Left cardiac atrium (tissue), 4 donors: ENCODE data around the gene PRPF39. TPM values are rescaled to one million over a fixed set of nuclear protein-coding genes. Genes with fewer than 3 reads are reported as not detected.
"Not testable (repeated sequence)": the region's sequence is repeated elsewhere in the genome, so short reads cannot be mapped to it uniquely, and the experiment has no call there.

Source experiments
- ATAC-seq, 2 donors: fragments of 200-7000 bp; cut with Tn5 transposase; one replicate each; pipeline ENCODE4 v1.9.1; 2020; ENCODE audit warnings: mild to moderate bottlenecking in 2 of 2, moderate library complexity in 2 of 2
- DNase-seq: peaks from one replicate; pipeline ENCODE4 v3.0.0-alpha.2; 2020
- intact Hi-C, 2 donors: fragments of 100-400 bp; cut with DNase I; formaldehyde crosslinking; loops; one replicate each; pipeline versions ENCODE4 v1.14.1 to v1.15.1; 2022 to 2023
- total RNA-seq, 2 donors: library from RNA; stranded (reverse); fragmentation: NEBNext Ultra II Directional; extraction: Animal tissue kit (Norgen Biotek cat#: 25700); gene quantifications; one replicate each; pipeline ENCODE4 v1.2.1, GENCODE V29; 2021
- donor health status: DM: no; HTN: yes; CAD: no.
- donor health status: DM: no; HTN: yes; CAD: no; lungs with severe emphysema.
- donor health status: DM: yes; HTN: yes; CAD: no.
- donor health status: Dilated cardiomyopathy.

Gene PRPF39
- total RNA-seq, 2 donors from 2014 or later: 12.8 to 19.5 TPM

- no peak for ATAC-seq
- no peak for DNase-seq
Observed at GRCh38 chr14:45128963-45129629, 45.2 kb downstream of the PRPF39 start.

DNA sequence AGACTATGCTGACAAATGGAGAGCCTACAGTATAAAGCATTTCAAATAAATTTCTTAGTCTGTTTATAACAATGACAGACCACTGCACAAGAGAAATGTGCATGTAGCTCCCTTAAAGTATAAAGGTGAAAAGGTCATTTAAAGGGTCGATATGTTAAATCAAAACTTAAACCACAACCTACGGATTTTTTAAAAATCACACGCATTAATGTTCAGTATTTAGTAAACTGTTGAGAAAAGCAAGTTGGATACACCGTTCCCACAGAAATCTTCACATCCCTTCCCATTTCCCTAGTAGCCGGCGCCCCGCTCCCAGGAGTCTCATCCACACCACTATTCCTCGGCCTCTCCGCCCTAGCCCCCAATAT is 49.8 kb downstream of the PRPF39 start:
- ATAC-seq: peak; percentile 18 to 20
- intact Hi-C loops: loop anchor here in 1 of 2 donors (2.0 kb wide), 1 partner anchor 49 kb away; the partner anchor contains the start of gene PRPF39

More at GRCh38 chr14:45128963-45129629, 45.2 kb downstream of the PRPF39 start:
- intact Hi-C loops: no loop called here

DNA sequence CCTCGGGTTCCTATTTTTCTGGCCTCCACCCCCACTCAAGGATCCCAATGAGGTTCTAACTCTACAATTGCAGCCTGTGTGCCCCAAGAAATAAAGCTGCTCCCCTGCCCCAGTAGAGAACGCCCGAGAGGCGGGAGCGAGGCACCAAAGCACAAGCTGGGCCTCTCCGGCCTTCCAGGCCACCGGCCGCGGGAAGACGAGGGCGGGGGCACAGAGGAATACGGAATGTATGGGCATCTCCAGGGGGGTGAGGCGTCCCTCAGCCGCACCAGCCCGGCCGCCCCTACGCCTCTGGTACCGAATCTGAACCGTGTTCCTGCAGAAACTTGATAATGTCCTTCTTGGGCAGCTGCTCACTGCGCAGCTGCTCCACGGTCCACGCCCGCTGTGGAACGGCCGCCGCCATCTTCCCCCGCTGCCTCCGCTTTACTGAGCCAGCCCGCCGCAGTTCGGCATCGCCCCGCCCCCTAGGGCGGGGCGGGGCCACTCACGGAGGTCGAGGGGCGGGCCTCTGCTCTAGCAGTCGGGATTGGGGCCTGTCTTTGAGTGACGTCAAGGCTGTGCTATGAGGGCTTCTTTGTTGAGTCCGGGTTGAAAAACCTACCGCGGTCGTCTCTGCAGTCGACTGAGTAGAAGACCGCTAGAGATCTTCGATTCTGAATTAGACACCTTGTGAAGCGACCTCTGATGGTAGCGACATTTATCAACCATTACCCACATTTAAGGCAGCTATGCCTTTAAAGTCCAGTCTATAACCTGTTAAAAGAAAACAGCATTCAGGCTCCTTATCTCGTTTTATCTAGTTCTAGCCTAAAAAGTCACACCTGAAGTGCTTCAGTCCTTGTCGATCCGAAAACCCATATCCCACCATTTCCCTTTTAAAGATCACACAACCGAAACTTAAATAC is 50.4 kb downstream of the PRPF39 start, which contains the start of gene FKBP3:
FKBP3 (minus strand) TSS at position 431 of the 908 bp plus-strand sequence; CDS start at position 406, 25 bp downstream.
- peak; percentile 99 for ATAC-seq
- intact Hi-C loops: loop anchor here in 1 of 2 donors (2.0 kb wide), 1 partner anchor 50 kb away; the partner anchor contains the start of gene PRPF39
- peak; percentile 97 for DNase-seq

More for the DNA sequence above, 49.8 kb downstream of the PRPF39 start:
- no peak for DNase-seq

GRCh38 chr14:45135156-45135555 is 51.2 kb downstream of the PRPF39 start:
- intact Hi-C loops: loop anchor here in 1 of 2 donors (2.0 to 5.0 kb wide), 3 partner anchors 50 to 238 kb away; partner anchors contain the start of genes KLHL28, PRPF39 and TOGARAM1
- DNase-seq (no peak), ATAC-seq (no peak)

DNA sequence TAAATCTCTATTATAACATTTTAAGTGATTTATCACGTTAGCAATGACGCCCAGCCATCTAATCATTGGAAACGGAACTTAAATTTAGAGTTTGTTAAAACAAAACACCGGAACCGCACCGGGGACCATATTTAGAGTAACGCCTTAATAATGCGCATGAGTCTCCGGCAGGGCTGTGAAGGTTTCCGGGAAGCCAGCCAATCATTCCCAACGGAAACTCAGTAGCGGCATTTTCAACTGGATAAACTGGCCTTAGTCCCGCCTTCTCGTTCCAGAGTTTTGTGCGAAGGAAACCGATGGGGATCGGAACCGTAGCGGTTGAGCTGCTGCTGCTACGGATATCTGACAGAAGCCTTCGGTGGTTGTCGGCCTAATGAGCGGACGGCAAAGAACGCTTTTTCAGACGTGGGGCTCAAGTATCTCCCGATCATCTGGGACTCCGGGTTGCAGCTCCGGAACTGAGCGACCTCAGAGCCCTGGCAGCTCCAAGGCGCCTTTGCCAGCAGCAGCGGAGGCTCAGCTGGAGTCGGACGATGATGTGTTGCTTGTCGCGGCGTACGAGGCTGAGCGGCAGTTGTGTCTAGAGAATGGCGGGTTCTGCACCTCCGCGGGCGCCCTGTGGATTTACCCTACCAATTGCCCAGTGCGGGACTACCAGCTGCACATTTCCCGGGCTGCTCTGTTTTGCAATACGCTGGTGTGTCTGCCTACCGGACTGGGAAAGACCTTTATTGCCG is 51.9 kb downstream of the PRPF39 start, which contains the start of gene FANCM:
FANCM (plus strand) TSS at position 272 of the 737 bp plus-strand sequence; CDS start at position 374, 102 bp downstream.
- intact Hi-C loops: loop anchor here in 1 of 2 donors (2.0 to 5.0 kb wide), 3 partner anchors 51 to 239 kb away; partner anchors contain the start of genes KLHL28, PRPF39 and TOGARAM1
- ATAC-seq (peak; percentile 68 to 81), DNase-seq (peak; percentile 94)

DNA sequence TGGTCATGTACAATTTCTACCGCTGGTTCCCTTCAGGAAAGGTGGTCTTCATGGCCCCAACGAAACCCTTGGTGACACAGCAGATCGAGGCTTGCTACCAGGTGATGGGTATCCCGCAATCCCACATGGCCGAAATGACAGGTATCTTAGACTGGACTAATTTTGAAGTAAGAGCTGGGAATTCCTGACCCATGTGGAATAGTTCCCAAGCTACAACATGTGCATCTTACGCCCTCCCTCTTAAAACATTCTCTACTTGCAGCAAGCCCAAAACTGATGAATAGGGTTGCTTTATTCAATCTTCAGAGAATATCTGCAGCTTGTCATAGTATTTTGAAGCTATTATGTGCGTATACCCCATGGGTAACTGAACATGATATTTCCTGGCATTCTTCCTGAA is 52.5 kb downstream of the PRPF39 start:
- DNase-seq (no peak), ATAC-seq (no peak)
- intact Hi-C loops: loop anchor here in 1 of 2 donors (5.0 kb wide), 2 partner anchors 174 to 239 kb away; partner anchors contain the start of genes KLHL28 and TOGARAM1

DNA sequence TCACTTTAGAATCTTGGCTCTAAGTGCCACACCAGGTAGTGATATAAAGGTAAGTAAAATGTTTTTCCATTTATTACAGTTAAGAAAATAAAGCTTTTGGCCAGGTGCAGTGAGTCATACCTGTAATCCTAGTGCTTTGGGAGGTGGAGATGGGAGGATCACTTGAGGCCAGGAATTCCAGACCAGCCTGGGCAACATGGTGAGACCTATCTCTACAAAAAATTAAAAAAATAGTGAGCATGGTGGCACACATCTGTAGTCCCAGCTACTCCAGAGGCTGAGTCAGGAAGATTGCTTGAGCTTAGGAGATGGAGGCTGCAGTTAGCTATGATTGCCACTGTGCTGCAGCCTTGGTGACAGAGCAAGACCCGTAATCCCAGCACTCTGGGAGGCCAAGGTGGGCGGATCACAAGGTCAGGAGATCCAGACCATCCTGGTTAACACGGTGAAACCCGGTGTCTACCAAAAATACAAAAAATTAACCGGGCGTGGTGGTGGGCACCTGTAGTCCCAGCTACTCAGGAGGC is 56.8 kb downstream of the PRPF39 start:
- DNase-seq: no peak
- no peak for ATAC-seq
- intact Hi-C loops: no loop called here

DNA sequence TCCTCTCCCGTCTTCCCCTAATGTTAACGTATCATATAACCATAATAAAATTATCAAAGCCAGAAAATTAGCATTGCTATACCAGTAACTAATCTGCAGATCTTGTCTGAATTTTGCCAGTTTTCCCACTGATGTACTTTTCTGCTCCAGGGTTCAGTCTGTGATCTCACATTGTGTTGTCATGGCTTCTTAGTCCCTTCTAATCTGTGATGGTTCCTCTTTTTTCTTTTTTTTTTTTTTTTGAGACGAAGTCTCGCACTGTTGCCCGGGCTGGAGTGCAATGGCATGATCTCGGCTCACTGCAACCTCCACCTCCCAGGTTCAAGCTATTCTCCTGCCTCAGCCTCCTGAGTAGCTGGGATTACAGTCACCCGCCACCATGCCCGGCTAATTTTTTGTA is 58.2 kb downstream of the PRPF39 start:
- intact Hi-C loops, DNase-seq, ATAC-seq: not testable (repeated sequence)

- intact Hi-C loops: no loop called here
- no peak for DNase-seq
- no peak for ATAC-seq
Observed at GRCh38 chr14:45144658-45145057, 60.7 kb downstream of the PRPF39 start.

DNA sequence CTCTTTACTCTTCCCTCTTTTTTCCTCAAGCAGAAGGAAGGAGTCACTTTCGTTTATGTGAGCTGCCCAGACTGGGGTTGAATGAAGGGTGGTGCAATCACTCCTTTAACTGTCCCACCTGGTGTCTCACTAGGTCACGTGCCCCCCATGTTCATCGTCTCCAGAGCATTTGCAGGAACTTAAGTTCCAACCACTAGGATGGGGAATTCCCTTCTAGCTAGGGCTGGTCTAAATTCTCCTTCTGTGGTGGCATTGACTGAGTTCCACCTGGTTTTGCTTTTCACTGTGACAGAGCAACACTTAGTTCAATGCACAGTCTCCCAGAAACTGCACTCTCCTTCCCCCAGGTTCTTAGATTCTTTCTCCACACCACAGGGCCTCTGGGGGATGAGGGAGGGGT is 61.3 kb downstream of the PRPF39 start:
- DNase-seq (no peak), ATAC-seq (no peak)
- intact Hi-C loops: no loop called here

DNA sequence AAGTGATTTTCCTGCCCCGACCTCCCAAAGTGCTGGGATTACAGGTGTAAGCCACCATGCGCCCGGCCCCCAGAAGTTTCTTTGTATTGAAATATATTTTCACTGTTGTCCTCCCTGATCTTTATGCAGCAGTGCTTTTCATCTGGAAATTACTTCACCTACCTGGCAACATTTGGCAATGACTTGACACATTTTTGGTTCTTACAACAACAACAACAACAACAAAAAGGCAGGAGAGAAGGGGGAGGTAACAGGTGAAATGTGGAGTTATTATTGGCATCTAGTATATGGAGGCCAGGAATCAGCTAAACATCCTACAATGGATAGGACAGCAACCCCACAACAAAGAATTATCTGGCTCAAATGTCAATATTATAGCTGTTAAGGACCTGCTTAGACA is 65.7 kb downstream of the PRPF39 start:
- DNase-seq: no peak
- intact Hi-C loops: no loop called here
- ATAC-seq: no peak

DNA sequence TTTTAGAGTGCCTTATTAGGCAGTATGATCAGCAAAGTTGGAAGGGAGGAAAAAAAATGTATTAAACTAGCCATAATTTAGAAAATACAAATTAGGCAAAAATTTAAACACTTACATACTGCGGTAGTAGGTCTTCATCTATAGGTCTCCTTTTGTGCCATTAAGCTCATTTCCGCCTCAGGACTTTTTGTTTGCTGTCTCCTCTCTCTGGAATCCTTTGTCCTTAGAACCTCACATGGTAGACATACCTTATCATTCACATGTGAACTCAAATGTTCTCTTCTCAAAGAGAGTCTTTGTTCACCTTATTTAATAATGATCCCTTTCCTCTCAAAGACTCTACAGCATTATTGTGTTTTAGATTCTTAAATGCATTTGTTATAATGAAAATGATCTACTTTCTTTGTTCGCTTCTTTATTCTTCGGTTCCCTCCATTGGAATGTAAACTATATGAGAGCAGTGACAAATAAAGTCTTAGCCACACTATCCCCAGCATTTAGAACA is 66.5 kb downstream of the PRPF39 start:
- DNase-seq (no peak), ATAC-seq (no peak)
- intact Hi-C loops: no loop called here

- DNase-seq (no peak), ATAC-seq (no peak)
- intact Hi-C loops: no loop called here
Observed at GRCh38 chr14:45156067-45156466, 72.2 kb downstream of the PRPF39 start.

Other genes starting within 250 kb of the PRPF39 start
- gene KLHL28, start 122.2 kb upstream of the PRPF39 start, total RNA-seq: 10 to 100 TPM; 10.5 to 10.9 TPM
- gene TOGARAM1, start 121.9 kb upstream of the PRPF39 start, total RNA-seq: 10 to 100 TPM; 14.8 to 18.6 TPM
- 10 to 100 TPM; 76.0 to 78.9 TPM for gene FKBP3, start 50.4 kb downstream of the PRPF39 start, total RNA-seq
- 1 to 10 TPM; 3.1 to 3.4 TPM for gene FANCM, start 51.8 kb downstream of the PRPF39 start, total RNA-seq
- gene MIS18BP1, start 169.1 kb downstream of the PRPF39 start, total RNA-seq: 1 to 10 TPM; 7.1 to 9.1 TPM